Adrenal gland (tissue), 5 donors: ENCODE data around the gene CARMIL3.
"Not testable (repeated sequence)": the region's sequence is repeated elsewhere in the genome, so short reads cannot be mapped to it uniquely, and the experiment has no call there.

Experiments
- POLR2A ChIP-seq, 2 donors: fragments of 450-650 bp; IDR thresholded peaks; one replicate each; pipeline ENCODE4 v1.6.1; 2017; ENCODE audit warnings: antibody characterized with exemption in 2 of 2, mild to moderate bottlenecking in 2 of 2, moderate library complexity in 1 of 2
- TF ChIP-seq, protein P1 (sequence below), 6 experiments: fragments of 450-650 bp in 4 of 6; fragments of 200-600 bp in 2 of 6; sonication (generic) in 1 of 6; IDR thresholded peaks; 1 replicate in 5 of 6; 2 replicates in 1 of 6; pipeline versions ENCODE4 v1.5.1 to v1.8.0; 2016 to 2021; ENCODE audit warnings: antibody characterized with exemption in 6 of 6, mild to moderate bottlenecking in 2 of 6, moderate library complexity in 1 of 6
- donor health status: DM: no; HTN: no; CAD: no.

DNA sequence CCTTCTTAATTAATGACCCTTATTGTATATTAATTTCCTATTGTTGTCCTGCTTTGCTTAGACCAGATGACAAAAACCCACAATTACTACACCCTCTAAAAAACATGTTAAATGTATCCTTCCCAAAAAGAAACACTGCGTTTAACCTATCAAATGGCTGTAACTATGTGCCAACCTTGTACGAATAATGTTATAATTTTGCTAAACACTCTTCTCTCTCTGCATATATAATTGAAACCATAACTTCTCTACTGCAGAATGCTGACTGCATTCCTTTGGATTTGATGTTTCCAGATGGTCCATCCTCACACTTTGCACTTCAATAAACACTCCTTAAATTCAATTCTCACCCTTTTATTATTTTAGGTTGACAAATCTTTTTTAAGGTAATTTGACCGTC is 31.3 kb upstream of the CARMIL3 start:
- TF ChIP-seq, protein P1, sequence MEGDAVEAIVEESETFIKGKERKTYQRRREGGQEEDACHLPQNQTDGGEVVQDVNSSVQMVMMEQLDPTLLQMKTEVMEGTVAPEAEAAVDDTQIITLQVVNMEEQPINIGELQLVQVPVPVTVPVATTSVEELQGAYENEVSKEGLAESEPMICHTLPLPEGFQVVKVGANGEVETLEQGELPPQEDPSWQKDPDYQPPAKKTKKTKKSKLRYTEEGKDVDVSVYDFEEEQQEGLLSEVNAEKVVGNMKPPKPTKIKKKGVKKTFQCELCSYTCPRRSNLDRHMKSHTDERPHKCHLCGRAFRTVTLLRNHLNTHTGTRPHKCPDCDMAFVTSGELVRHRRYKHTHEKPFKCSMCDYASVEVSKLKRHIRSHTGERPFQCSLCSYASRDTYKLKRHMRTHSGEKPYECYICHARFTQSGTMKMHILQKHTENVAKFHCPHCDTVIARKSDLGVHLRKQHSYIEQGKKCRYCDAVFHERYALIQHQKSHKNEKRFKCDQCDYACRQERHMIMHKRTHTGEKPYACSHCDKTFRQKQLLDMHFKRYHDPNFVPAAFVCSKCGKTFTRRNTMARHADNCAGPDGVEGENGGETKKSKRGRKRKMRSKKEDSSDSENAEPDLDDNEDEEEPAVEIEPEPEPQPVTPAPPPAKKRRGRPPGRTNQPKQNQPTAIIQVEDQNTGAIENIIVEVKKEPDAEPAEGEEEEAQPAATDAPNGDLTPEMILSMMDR (IDR thresholded peaks at IDR 0.05): not testable (repeated sequence)
- not testable (repeated sequence) for TF ChIP-seq POLR2A (IDR thresholded peaks at IDR 0.05)
